Astrocyte (in vitro differentiated cells and primary cell): ENCODE measurements around the gene CLHC1.

Experiments used
- EZH2 ChIP-seq: IDR thresholded peaks from 2 replicates; pipeline ENCODE4 v1.6.1; 2012; ENCODE audit warnings: mild to moderate bottlenecking, low read length, inconsistent platforms; ENCODE audit not compliant: insufficient read depth
- TF ChIP-seq, protein P1 (sequence below): IDR thresholded peaks from 2 replicates; pipeline ENCODE4 v1.5.1; 2011; ENCODE audit warnings: low read depth, mild to moderate bottlenecking, inconsistent platforms, low read length, moderate library complexity; ENCODE audit not compliant: insufficient read depth

DNA sequence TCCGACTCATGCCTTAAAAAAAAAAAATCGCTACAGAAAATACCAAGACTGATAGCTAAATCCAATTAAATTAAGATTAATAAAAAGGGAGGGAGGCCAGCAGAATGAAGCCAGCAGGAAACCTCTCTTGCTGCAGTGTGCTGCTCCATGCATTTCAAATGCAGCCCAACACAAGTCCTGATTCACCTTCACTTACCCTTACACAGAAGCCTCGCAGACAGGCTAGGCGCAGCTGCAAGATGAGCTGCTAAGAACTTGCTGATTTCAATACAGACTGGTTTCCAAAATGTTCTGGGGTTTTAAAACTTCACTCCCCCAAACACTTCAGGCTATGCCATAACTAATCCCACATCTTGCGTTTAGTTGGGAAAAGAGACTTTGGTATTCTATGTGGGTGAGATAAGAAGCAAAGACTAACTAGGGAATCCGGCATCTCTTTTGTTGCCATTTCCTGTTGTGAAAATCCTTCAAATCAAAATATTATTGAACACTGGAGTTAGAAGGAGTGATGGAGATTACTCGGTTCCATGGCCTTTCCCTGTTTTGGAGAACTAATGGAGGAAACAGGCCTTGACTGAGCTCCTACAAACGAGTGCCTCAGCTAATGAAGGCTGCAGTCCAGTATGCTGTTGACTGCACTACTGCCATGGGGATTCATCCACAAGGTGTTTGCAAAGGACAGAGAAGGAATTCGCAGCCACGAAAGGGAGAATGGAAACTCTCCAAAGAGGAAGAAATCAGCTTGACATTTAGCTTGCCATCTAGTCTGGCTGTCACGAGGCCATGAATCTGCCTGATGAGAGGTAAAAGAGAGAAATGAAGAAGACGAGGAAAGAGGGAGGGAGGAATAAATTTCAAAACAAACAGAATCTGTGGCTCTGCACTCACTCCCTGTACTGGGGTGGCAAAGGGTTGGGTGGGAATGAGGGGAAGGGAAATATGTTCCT, 67.3 kb downstream of the CLHC1 start:
- TF ChIP-seq EZH2: no peak
- TF ChIP-seq, protein P1, sequence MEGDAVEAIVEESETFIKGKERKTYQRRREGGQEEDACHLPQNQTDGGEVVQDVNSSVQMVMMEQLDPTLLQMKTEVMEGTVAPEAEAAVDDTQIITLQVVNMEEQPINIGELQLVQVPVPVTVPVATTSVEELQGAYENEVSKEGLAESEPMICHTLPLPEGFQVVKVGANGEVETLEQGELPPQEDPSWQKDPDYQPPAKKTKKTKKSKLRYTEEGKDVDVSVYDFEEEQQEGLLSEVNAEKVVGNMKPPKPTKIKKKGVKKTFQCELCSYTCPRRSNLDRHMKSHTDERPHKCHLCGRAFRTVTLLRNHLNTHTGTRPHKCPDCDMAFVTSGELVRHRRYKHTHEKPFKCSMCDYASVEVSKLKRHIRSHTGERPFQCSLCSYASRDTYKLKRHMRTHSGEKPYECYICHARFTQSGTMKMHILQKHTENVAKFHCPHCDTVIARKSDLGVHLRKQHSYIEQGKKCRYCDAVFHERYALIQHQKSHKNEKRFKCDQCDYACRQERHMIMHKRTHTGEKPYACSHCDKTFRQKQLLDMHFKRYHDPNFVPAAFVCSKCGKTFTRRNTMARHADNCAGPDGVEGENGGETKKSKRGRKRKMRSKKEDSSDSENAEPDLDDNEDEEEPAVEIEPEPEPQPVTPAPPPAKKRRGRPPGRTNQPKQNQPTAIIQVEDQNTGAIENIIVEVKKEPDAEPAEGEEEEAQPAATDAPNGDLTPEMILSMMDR: no peak
